Astrocyte of the cerebellum (primary cell): Measurements from ENCODE around the gene RYR1.
"Not testable (repeated sequence)": the region's sequence is repeated elsewhere in the genome, so short reads cannot be mapped to it uniquely, and the experiment has no call there.

ENCODE experiments used
- DNase-seq: peaks from one replicate; pipeline ENCODE4 v3.0.0-alpha.2; 2011; ENCODE audit warnings: low read depth
- H3K4me3 ChIP-seq: 2 replicates; pipeline ENCODE4 v1.5.1; 2011; ENCODE audit warnings: mild to moderate bottlenecking, low read depth, low read length, moderate library complexity
- in situ Hi-C: cut with HindIII; loops from 2 replicates; pipeline ENCODE4 v1.10.0; 2017; ENCODE audit warnings: low sequenced_read_pairs
- TF ChIP-seq, protein P1 (sequence below): IDR thresholded peaks from 2 replicates; pipeline ENCODE4 v1.5.1; 2012; ENCODE audit warnings: low read length, low read depth, moderate library complexity, mild to moderate bottlenecking; ENCODE audit errors: missing control alignments

The RYR1 gene

DNA sequence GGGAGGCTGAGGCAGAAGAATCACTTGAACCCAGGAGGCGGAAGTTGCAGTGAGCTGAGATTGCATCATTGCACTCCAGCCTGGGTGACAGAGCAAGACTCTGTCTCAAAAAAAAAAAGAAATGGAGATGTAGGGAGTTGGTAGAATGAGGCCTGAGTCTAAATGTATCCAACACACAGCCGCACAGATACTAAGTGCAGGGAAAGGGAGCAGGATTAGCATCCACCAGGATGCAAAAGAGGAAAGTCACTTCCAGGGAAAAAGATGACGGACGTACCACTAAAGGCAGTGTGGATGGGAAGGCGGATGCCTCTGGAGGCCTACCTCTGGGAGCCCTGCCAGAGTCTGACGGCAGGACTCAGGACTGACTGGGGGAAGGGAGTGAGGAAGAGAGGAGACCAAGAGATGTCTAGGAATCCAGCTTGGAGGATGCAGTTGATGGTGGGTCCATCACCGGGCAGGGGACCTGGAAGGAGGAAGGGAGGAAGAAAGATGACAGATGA, 23.8 kb upstream of the RYR1 start:
- TF ChIP-seq, protein P1, sequence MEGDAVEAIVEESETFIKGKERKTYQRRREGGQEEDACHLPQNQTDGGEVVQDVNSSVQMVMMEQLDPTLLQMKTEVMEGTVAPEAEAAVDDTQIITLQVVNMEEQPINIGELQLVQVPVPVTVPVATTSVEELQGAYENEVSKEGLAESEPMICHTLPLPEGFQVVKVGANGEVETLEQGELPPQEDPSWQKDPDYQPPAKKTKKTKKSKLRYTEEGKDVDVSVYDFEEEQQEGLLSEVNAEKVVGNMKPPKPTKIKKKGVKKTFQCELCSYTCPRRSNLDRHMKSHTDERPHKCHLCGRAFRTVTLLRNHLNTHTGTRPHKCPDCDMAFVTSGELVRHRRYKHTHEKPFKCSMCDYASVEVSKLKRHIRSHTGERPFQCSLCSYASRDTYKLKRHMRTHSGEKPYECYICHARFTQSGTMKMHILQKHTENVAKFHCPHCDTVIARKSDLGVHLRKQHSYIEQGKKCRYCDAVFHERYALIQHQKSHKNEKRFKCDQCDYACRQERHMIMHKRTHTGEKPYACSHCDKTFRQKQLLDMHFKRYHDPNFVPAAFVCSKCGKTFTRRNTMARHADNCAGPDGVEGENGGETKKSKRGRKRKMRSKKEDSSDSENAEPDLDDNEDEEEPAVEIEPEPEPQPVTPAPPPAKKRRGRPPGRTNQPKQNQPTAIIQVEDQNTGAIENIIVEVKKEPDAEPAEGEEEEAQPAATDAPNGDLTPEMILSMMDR, result no peak
- in situ Hi-C loops, result no loop called here
- DNase-seq, result no peak
- H3K4me3 ChIP-seq, result no peak overlapping the region

DNA sequence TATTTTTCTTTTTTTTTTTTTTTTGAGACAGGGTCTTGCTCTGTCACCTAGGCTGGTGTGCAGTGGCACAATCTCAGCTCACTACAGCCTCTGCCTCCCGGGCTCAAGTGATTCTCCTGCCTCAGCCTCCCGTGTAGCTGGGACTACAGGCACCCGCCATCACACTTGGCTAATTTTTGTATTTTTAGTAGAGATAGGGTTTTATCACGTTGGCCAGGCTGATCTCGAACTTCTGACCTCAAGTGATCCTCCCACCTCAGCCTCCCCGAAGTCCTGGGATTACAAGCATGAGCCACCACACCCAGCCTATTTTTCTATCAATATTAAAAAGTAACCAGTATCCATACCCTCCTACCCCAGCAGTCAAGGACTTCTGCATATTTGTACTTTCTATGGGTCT, 23.1 kb upstream of the RYR1 start:
- in situ Hi-C loops, H3K4me3 ChIP-seq, DNase-seq: not testable (repeated sequence)

GRCh38 chr19:38411041-38411712, 22.3 kb upstream of the RYR1 start:
- TF ChIP-seq, protein P1, result no peak
- H3K4me3 ChIP-seq, result no peak overlapping the region
- in situ Hi-C loops, result no loop called here
- DNase-seq, result no peak

GRCh38 chr19:38411898-38412297, 21.6 kb upstream of the RYR1 start:
- H3K4me3 ChIP-seq, in situ Hi-C loops, DNase-seq: not testable (repeated sequence)

- in situ Hi-C loops, result no loop called here
- TF ChIP-seq, protein P1, result no peak
- no peak overlapping the region for H3K4me3 ChIP-seq
- DNase-seq, result no peak
These were observed 21.0 kb upstream of the RYR1 start for GRCh38 chr19:38412491-38412890.

DNA sequence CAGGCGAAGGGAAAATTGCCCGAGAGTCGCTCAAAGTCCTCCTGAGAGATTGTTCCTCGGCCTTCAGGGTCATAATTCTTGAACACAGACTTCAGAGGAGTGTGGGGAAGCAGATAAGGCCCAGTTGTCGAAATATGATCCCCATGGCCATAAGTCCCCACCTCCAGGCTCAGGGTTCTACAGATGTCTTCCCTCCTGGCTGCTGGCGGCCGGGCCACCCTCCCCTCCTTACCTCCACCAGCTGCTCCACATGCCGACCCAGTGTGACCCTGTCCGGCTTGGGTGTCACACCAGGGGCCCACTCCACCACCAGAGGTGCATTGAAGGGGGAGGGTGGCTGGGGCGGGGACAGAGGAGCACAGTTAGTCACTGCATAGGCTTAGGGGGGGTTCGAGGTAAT, 20.5 kb upstream of the RYR1 start:
- no peak for DNase-seq
- H3K4me3 ChIP-seq, result no peak overlapping the region
- in situ Hi-C loops, result no loop called here
- TF ChIP-seq, protein P1, result no peak

GRCh38 chr19:38413416-38413815, 20.1 kb upstream of the RYR1 start:
- TF ChIP-seq, protein P1, result no peak
- DNase-seq, result no peak
- no peak overlapping the region for H3K4me3 ChIP-seq
- in situ Hi-C loops, result no loop called here
